Ovary (tissue), 3 donors: ENCODE data around the gene GPER1.

Experiments
- CTCF ChIP-seq, 3 donors: fragments of 450-650 bp in 2 of 3; fragments of 200-600 bp in 1 of 3; IDR thresholded peaks; one replicate each; pipeline versions ENCODE4 v1.5.1 to v1.8.0; 2016 to 2022; ENCODE audit warnings: antibody characterized with exemption in 3 of 3, mild to moderate bottlenecking in 1 of 3
- EP300 ChIP-seq: sonication (generic); formaldehyde crosslinking; IDR thresholded peaks from one replicate; pipeline ENCODE4 v1.6.1; 2017; ENCODE audit warnings: antibody characterized with exemption
- POLR2A ChIP-seq: fragments of 450-650 bp; IDR thresholded peaks from one replicate; pipeline ENCODE4 v1.6.1; 2017; ENCODE audit warnings: antibody characterized with exemption, mild to moderate bottlenecking, moderate library complexity
- donor health status: DM: no; HTN: no; CAD: no.

GRCh38 chr7:1106793-1107421 lies 19.0 kb downstream of the GPER1 start:
- TF ChIP-seq CTCF (IDR thresholded peaks at IDR 0.05) = no peak
- TF ChIP-seq EP300 = no peak
- no peak for TF ChIP-seq POLR2A
